ENCODE data around the gene KIFC1. TPM values are rescaled to one million over a fixed set of nuclear protein-coding genes. Genes with fewer than 3 reads are reported as not detected.

Gene KIFC1
- total RNA-seq, 1 donor from 2014 or later = 0.26 TPM

GRCh38 chr6:33416386-33417127 lies 24.9 kb downstream of the KIFC1 start:
- Histone ChIP-seq H3K36me3 (ENCODE audit: control insufficient read depth, insufficient read depth, low read length) (peaks cover 5% of the 10 kb centered on the region), H3K27me3 (ENCODE audit: control insufficient read depth, insufficient read depth, low read length) (no peaks in the 10 kb centered on the region), H3K4me3 (ENCODE audit: low read depth, low read length) (peak overlapping the region; percentile 69)
- DNase-seq (ENCODE audit: low read depth) = no peak
- TF ChIP-seq CTCF (IDR thresholded peaks at IDR 0.05; ENCODE audit: insufficient read depth, low read length, severe bottlenecking) = no peak
- FAIRE-seq = no peak

GRCh38 chr6:33417128-33417902 lies 25.7 kb downstream of the KIFC1 start:
- H3K4me3 ChIP-seq (ENCODE audit: low read depth, low read length) = peak overlapping the region; percentile 69
- TF ChIP-seq CTCF (IDR thresholded peaks at IDR 0.05; ENCODE audit: insufficient read depth, low read length, severe bottlenecking) = no peak
- FAIRE-seq = no peak
- DNase-seq (ENCODE audit: low read depth) = peak; percentile 79
- peaks cover 5% of the 10 kb centered on the region for H3K36me3 ChIP-seq (ENCODE audit: control insufficient read depth, insufficient read depth, low read length)
- no peaks in the 10 kb centered on the region for H3K27me3 ChIP-seq (ENCODE audit: control insufficient read depth, insufficient read depth, low read length)

- DNase-seq (ENCODE audit: low read depth) (peak; percentile 99), FAIRE-seq (peak; percentile 94)
- Histone ChIP-seq H3K27me3 (ENCODE audit: control insufficient read depth, insufficient read depth, low read length) (no peaks in the 10 kb centered on the region), H3K4me3 (ENCODE audit: low read depth, low read length) (peak within 1 kb of the TSS; percentile 69), H3K36me3 (ENCODE audit: control insufficient read depth, insufficient read depth, low read length) (peaks cover 5% of the 10 kb centered on the region)
- TF ChIP-seq CTCF (IDR thresholded peaks at IDR 0.05; ENCODE audit: insufficient read depth, low read length, severe bottlenecking) = peak; percentile 37
Measured at GRCh38 chr6:33417903-33418689, 26.5 kb downstream of the KIFC1 start, which contains the start of gene CUTA. Gene CUTA, minus strand, starts transcription at chr6:33418107. Its CDS starts 107 bp downstream, at chr6:33418000.

GRCh38 chr6:33418690-33419291 lies 27.2 kb downstream of the KIFC1 start:
- FAIRE-seq = no peak
- no peak for DNase-seq (ENCODE audit: low read depth)

More at GRCh38 chr6:33418690-33419291, 27.2 kb downstream of the KIFC1 start:
- H3K36me3 ChIP-seq (ENCODE audit: control insufficient read depth, insufficient read depth, low read length) = peaks cover 2% of the 10 kb centered on the region
- no peak for TF ChIP-seq CTCF (IDR thresholded peaks at IDR 0.05; ENCODE audit: insufficient read depth, low read length, severe bottlenecking)
- no peaks in the 10 kb centered on the region for H3K27me3 ChIP-seq (ENCODE audit: control insufficient read depth, insufficient read depth, low read length)
- H3K4me3 ChIP-seq (ENCODE audit: low read depth, low read length) = peak overlapping the region; percentile 35

Measured in bronchial epithelial cell (primary cell).